HCT116 (cell line): ENCODE results near the gene ASAP3. TPM values are rescaled to one million over a fixed set of nuclear protein-coding genes. Genes with fewer than 3 reads are reported as not detected.

Experiments used
- ATAC-seq: fragments of 200-7000 bp; cut with Tn5 transposase; 2 replicates; pipeline ENCODE4 v1.9.1; 2020; ENCODE audit warnings: mild to moderate bottlenecking, moderate library complexity
- BruUV-seq: library from RNA; stranded (reverse); fragments of 400-500 nt; replicated peaks from 2 replicates; lab custom pipeline; 2021; lab: Mats Ljungman, UMichigan
- CTCF ChIA-PET: fragments of 300-600 bp; sonication (Branson Sonifier 250); formaldehyde crosslinking; loops from one replicate; lab custom pipeline; 2021; ENCODE audit warnings: antibody characterized with exemption; lab: Charles Lee
- POLR2A ChIA-PET: fragments of 300-600, 350-600 bp; sonication (Branson Sonifier 250); formaldehyde crosslinking; loops from one replicate; lab custom pipeline; 2021; ENCODE audit warnings: antibody characterized with exemption; lab: Charles Lee
- RAD21 ChIA-PET, 2 experiments: fragments of 300-600 bp; sonication (Branson Sonifier 250); formaldehyde crosslinking; loops; one replicate each; lab custom pipeline; 2023; ENCODE audit warnings: low total read pairs in 2 of 2; ENCODE audit not compliant: uncharacterized antibody in 2 of 2, unreplicated experiment in 2 of 2, low non-redundant PET in 1 of 2; lab: Charles Lee
- DNase-seq: peaks from one replicate; pipeline ENCODE4 v3.0.0-alpha.2; 2010; ENCODE audit warnings: low read depth, low spot score
- H2AFZ ChIP-seq: fragments of 200-600 bp; shearing (Covaris generic), sonication (generic); 2 replicates; pipeline ENCODE4 v1.6.1; 2017; ENCODE audit warnings: low read depth, mixed run types, mixed read lengths, antibody characterized with exemption, low read length; ENCODE audit not compliant: poor library complexity, severe bottlenecking
- H3K27ac ChIP-seq: 2 replicates; pipeline ENCODE4 v1.5.1; 2012; ENCODE audit warnings: low read depth, low read length
- H3K27me3 ChIP-seq: fragments of 200-600 bp; sonication (generic); 2 replicates; pipeline ENCODE4 v1.6.1; 2016; ENCODE audit warnings: mixed run types, low read length, mixed read lengths; ENCODE audit not compliant: insufficient read depth
- H3K36me3 ChIP-seq, 2 experiments: fragments of 200-500 bp in 1 of 2; fragments of 200-600 bp in 1 of 2; sonication (Bioruptor generic) in 1 of 2; sonication (generic) in 1 of 2; 2 replicates each; pipeline versions ENCODE4 v1.5.1 to v1.6.1; 2014 to 2016; ENCODE audit warnings: low read length in 2 of 2, inconsistent platforms in 1 of 2, mixed read lengths in 1 of 2, mixed run types in 1 of 2; ENCODE audit not compliant: insufficient read depth in 2 of 2, control insufficient read depth in 1 of 2
- H3K4me1 ChIP-seq, 2 experiments: fragments of 200-600 bp in 1 of 2; sonication (generic) in 1 of 2; 2 replicates each; pipeline versions ENCODE4 v1.5.1 to v1.6.1; 2012 to 2017; ENCODE audit warnings: low read length in 2 of 2, inconsistent platforms in 1 of 2, mild to moderate bottlenecking in 1 of 2, mixed read lengths in 1 of 2, mixed run types in 1 of 2, moderate library complexity in 1 of 2; ENCODE audit not compliant: insufficient read depth in 2 of 2, control insufficient read depth in 1 of 2
- H3K4me2 ChIP-seq: fragments of 200-600 bp; sonication (generic); 2 replicates; pipeline ENCODE4 v1.6.1; 2017; ENCODE audit warnings: mixed run types, low read length, mixed read lengths
- H3K4me3 ChIP-seq, 2 experiments: fragments of 200-600 bp in 1 of 2; sonication (generic) in 1 of 2; replicated peaks in 1 of 2; 2 replicates each; pipeline ENCODE4 v1.5.1; 2011 to 2016; ENCODE audit warnings: low read length in 2 of 2, control low read depth in 1 of 2, low read depth in 1 of 2, mild to moderate bottlenecking in 1 of 2, mixed read lengths in 1 of 2, mixed run types in 1 of 2
- H3K79me2 ChIP-seq: fragments of 200-600 bp; sonication (generic); 2 replicates; pipeline ENCODE4 v1.6.1; 2017; ENCODE audit warnings: mild to moderate bottlenecking, mixed run types, low read length, moderate library complexity, mixed read lengths; ENCODE audit not compliant: insufficient read depth
- H3K9ac ChIP-seq: fragments of 200-600 bp; sonication (generic); 2 replicates; pipeline ENCODE4 v1.6.1; 2016; ENCODE audit warnings: low read length, mixed read lengths
- H3K9me2 ChIP-seq: fragments of 200-600 bp; sonication (generic), shearing (Covaris generic); 2 replicates; pipeline ENCODE4 v1.6.1; 2017; ENCODE audit warnings: mixed run types, mild to moderate bottlenecking, moderate library complexity; ENCODE audit not compliant: insufficient read depth
- H3K9me3 ChIP-seq, 2 experiments: fragments of 200-500 bp in 1 of 2; fragments of 200-600 bp in 1 of 2; sonication (Bioruptor generic) in 1 of 2; sonication (generic) in 1 of 2; 2 replicates each; pipeline ENCODE4 v1.6.1; 2014 to 2017; ENCODE audit warnings: low read length in 2 of 2, mixed read lengths in 2 of 2, inconsistent platforms in 1 of 2, low read depth in 1 of 2, mild to moderate bottlenecking in 1 of 2, mixed run types in 1 of 2, moderate library complexity in 1 of 2; ENCODE audit not compliant: control insufficient read depth in 1 of 2, insufficient read depth in 1 of 2
- H4K20me1 ChIP-seq: fragments of 200-600 bp; sonication (generic), shearing (Covaris generic); 2 replicates; pipeline ENCODE4 v1.6.1; 2017; ENCODE audit warnings: mixed run types, mild to moderate bottlenecking, moderate library complexity; ENCODE audit not compliant: insufficient read depth
- CBX3 ChIP-seq: IDR thresholded peaks from 2 replicates; pipeline ENCODE4 v1.6.1; 2012; ENCODE audit warnings: low read depth
- EGR1 ChIP-seq: IDR thresholded peaks from 2 replicates; pipeline ENCODE4 v1.6.1; 2012; ENCODE audit warnings: low read depth
- EZH2 ChIP-seq: fragments of 200-600 bp; sonication (generic); IDR thresholded peaks from 2 replicates; pipeline ENCODE4 v1.6.1; 2017; ENCODE audit warnings: antibody characterized with exemption, mixed run types
- EZH2phosphoT487 ChIP-seq: fragments of 200-600 bp; IDR thresholded peaks from 2 replicates; pipeline ENCODE4 v1.6.1; 2018; ENCODE audit warnings: antibody characterized with exemption, borderline replicate concordance
- FOSL1 ChIP-seq: IDR thresholded peaks from 2 replicates; pipeline ENCODE4 v1.6.1; 2012; ENCODE audit warnings: low read depth
- POLR2A ChIP-seq: IDR thresholded peaks from 2 replicates; pipeline ENCODE4 v1.7.0; 2011; ENCODE audit warnings: borderline replicate concordance; ENCODE audit not compliant: insufficient read depth, insufficient read length; ENCODE audit errors: extremely low read depth
- POLR2AphosphoS5 ChIP-seq: IDR thresholded peaks from 2 replicates; pipeline ENCODE4 v1.6.1; 2011; ENCODE audit warnings: mild to moderate bottlenecking, low read depth, low read length, moderate library complexity
- RAD21 ChIP-seq: IDR thresholded peaks from 2 replicates; pipeline ENCODE4 v1.6.1; 2012; ENCODE audit warnings: low read depth, mild to moderate bottlenecking
- SIN3A ChIP-seq: IDR thresholded peaks from 2 replicates; pipeline ENCODE4 v1.6.1; 2012; ENCODE audit warnings: low read depth
- SP1 ChIP-seq: IDR thresholded peaks from 2 replicates; pipeline ENCODE4 v1.6.1; 2012; ENCODE audit warnings: low read depth
- SRF ChIP-seq: IDR thresholded peaks from 2 replicates; pipeline ENCODE4 v1.6.1; 2012; ENCODE audit warnings: low read depth
- TCF7L2 ChIP-seq: IDR thresholded peaks from 2 replicates; pipeline ENCODE4 v1.7.0; 2011; ENCODE audit warnings: borderline replicate concordance, inconsistent platforms; ENCODE audit not compliant: insufficient read depth, insufficient read length; ENCODE audit errors: extremely low read depth
- YY1 ChIP-seq: IDR thresholded peaks from 2 replicates; pipeline ENCODE4 v1.6.1; 2011; ENCODE audit warnings: low read length, low read depth, moderate library complexity, mild to moderate bottlenecking; ENCODE audit not compliant: insufficient replicate concordance; ENCODE audit errors: extremely low read depth
- ZFX ChIP-seq: fragments of 450-650 bp; IDR thresholded peaks from 2 replicates; pipeline ENCODE4 v1.6.1; 2017
- ZNF274 ChIP-seq: fragments of 200-500 bp; sonication (Bioruptor generic); IDR thresholded peaks from 2 replicates; pipeline ENCODE4 v1.6.1; 2014; ENCODE audit warnings: mild to moderate bottlenecking, low read depth, low read length, inconsistent platforms
- intact Hi-C: fragments of 100-400 bp; cut with micrococcal nuclease; formaldehyde crosslinking; loops from 2 replicates; pipeline ENCODE4 v1.10.0; 2022
- total RNA-seq: library from RNA; stranded (reverse); gene quantifications from one replicate; pipeline ENCODE4 v1.2.1, GENCODE V29; 2021; ENCODE audit not compliant: unreplicated experiment
- TF ChIP-seq, protein P1 (sequence below): IDR thresholded peaks from 2 replicates; pipeline ENCODE4 v1.6.1; 2012
- TF ChIP-seq, protein P2 (sequence below): IDR thresholded peaks from 2 replicates; pipeline ENCODE4 v1.6.1; 2011; ENCODE audit warnings: mild to moderate bottlenecking, low read length, moderate library complexity; ENCODE audit not compliant: insufficient replicate concordance; ENCODE audit errors: extremely low read depth

The ASAP3 gene
- total RNA-seq, 1 experiment from 2014 or later = 19.7 TPM

DNA sequence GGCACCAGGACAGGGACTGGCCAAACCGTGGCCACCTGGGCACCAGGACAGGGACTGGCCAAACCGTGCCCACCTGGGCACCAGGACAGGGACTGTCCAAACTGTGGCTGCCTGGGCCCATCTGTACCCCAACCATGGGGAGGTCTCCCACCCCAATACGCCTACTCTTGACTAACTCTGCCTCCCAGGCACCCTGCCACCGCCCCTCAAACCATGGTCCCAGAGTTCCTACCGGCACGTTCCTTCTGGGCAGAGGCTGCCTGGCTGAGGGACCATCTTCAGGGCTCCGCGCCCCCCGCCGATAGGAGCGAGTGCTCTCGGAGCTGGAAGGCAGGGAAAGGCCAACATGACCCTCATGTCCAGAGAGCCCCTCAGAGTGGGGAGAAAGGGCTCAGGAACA, 53.2 kb downstream of the ASAP3 start:
- Histone ChIP-seq H3K36me3 (no peaks in the 10 kb centered on the region), H4K20me1 (no peaks in the 10 kb centered on the region), H3K27me3 (no peaks in the 10 kb centered on the region), H3K4me1 (no peaks in the 10 kb centered on the region), H3K4me2 (no peak overlapping the region), H2AFZ (no peak overlapping the region), H3K9me2 (no peaks in the 10 kb centered on the region), H3K9me3 (no peaks in the 10 kb centered on the region), H3K79me2 (no peaks in the 10 kb centered on the region), H3K9ac (no peak overlapping the region), H3K4me3 (no peak overlapping the region), H3K27ac (no peak overlapping the region)
- BruUV-seq = no TSS peak
- DNase-seq = no peak
- intact Hi-C loops = no loop called here
- no peak for ATAC-seq
- POLR2A ChIA-PET = no interaction called here
- TF ChIP-seq EGR1 (no peak), POLR2A (no peak), SIN3A (no peak), EZH2phosphoT487 (no peak), SRF (no peak), YY1 (no peak), RAD21 (no peak), TCF7L2 (no peak), EZH2 (no peak), CBX3 (no peak), FOSL1 (no peak), SP1 (no peak), ZNF274 (no peak), ZFX (no peak), POLR2AphosphoS5 (no peak)
- TF ChIP-seq, protein P1, sequence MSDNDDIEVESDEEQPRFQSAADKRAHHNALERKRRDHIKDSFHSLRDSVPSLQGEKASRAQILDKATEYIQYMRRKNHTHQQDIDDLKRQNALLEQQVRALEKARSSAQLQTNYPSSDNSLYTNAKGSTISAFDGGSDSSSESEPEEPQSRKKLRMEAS = no peak
- TF ChIP-seq, protein P2, sequence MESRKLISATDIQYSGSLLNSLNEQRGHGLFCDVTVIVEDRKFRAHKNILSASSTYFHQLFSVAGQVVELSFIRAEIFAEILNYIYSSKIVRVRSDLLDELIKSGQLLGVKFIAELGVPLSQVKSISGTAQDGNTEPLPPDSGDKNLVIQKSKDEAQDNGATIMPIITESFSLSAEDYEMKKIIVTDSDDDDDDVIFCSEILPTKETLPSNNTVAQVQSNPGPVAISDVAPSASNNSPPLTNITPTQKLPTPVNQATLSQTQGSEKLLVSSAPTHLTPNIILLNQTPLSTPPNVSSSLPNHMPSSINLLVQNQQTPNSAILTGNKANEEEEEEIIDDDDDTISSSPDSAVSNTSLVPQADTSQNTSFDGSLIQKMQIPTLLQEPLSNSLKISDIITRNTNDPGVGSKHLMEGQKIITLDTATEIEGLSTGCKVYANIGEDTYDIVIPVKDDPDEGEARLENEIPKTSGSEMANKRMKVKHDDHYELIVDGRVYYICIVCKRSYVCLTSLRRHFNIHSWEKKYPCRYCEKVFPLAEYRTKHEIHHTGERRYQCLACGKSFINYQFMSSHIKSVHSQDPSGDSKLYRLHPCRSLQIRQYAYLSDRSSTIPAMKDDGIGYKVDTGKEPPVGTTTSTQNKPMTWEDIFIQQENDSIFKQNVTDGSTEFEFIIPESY = no peak
- RAD21 ChIA-PET = no interaction called here
- CTCF ChIA-PET = no interaction called here
